PC-3 (cell line): ENCODE data around the gene SMIM1. TPM values are rescaled to one million over a fixed set of nuclear protein-coding genes. Genes with fewer than 3 reads are reported as not detected.

Experiments used
- ATAC-seq: fragments of 200-7000 bp; cut with Tn5 transposase; 2 replicates; pipeline ENCODE4 v1.9.1; 2020; ENCODE audit warnings: mild to moderate bottlenecking, moderate library complexity
- BruUV-seq: library from RNA; stranded (reverse); fragments of 400-500 nt; replicated peaks from 2 replicates; lab custom pipeline; 2021; lab: Mats Ljungman, UMichigan
- CTCF ChIA-PET: fragments of 300-600 bp; sonication (Branson Sonifier 250); formaldehyde crosslinking; loops from one replicate; lab custom pipeline; 2022; ENCODE audit warnings: antibody characterized with exemption; lab: Charles Lee
- POLR2A ChIA-PET: fragments of 300-600 bp; sonication (Branson Sonifier 250); formaldehyde crosslinking; loops from one replicate; lab custom pipeline; 2022; ENCODE audit warnings: antibody characterized with exemption; ENCODE audit not compliant: unreplicated experiment; lab: Charles Lee
- DNase-seq: peaks from one replicate; pipeline ENCODE4 v3.0.0-alpha.2; 2015
- H2AFZ ChIP-seq: fragments of 300-600 bp; sonication (generic); 2 replicates; pipeline ENCODE4 v1.6.0; 2016; ENCODE audit warnings: antibody characterized with exemption, low read length
- H3F3A ChIP-seq: fragments of 300-600 bp; sonication (generic); one replicate; pipeline ENCODE4 v1.6.0; 2017; ENCODE audit warnings: antibody characterized with exemption, low read length, control low read depth, mild to moderate bottlenecking; ENCODE audit not compliant: unreplicated experiment
- H3K27ac ChIP-seq: fragments of 300-600 bp; sonication (generic); 2 replicates; pipeline ENCODE4 v1.5.1; 2016; ENCODE audit warnings: mild to moderate bottlenecking, low read length
- H3K27me3 ChIP-seq: fragments of 300-600 bp; sonication (generic); 2 replicates; pipeline ENCODE4 v1.6.1; 2016; ENCODE audit warnings: low read length, mixed read lengths
- H3K36me3 ChIP-seq: fragments of 300-600 bp; sonication (generic); 2 replicates; pipeline ENCODE4 v1.6.1; 2016; ENCODE audit warnings: low read depth, mixed run types, low read length, mixed read lengths
- H3K4me1 ChIP-seq: fragments of 300-600 bp; sonication (generic); 2 replicates; pipeline ENCODE4 v1.5.1; 2016; ENCODE audit warnings: low read length; ENCODE audit not compliant: insufficient read depth
- H3K4me2 ChIP-seq: fragments of 300-600 bp; sonication (generic); 2 replicates; pipeline ENCODE4 v1.6.0; 2016; ENCODE audit warnings: low read length
- H3K4me3 ChIP-seq: fragments of 300-600 bp; sonication (generic); 2 replicates; pipeline ENCODE4 v1.5.1; 2016; ENCODE audit warnings: mild to moderate bottlenecking, low read length, mixed read lengths
- H3K79me2 ChIP-seq: fragments of 300-600 bp; sonication (generic); 2 replicates; pipeline ENCODE4 v1.6.1; 2017; ENCODE audit warnings: low read length, mixed read lengths
- H3K9ac ChIP-seq: fragments of 300-600 bp; sonication (generic); 2 replicates; pipeline ENCODE4 v1.6.0; 2016; ENCODE audit warnings: mild to moderate bottlenecking, low read length
- H3K9me2 ChIP-seq: fragments of 300-600 bp; sonication (generic); replicated peaks from 2 replicates; pipeline ENCODE4 v1.6.1; 2016; ENCODE audit warnings: mixed run types, low read length, mixed read lengths
- H3K9me3 ChIP-seq: fragments of 300-600 bp; sonication (generic); 2 replicates; pipeline ENCODE4 v1.6.1; 2016; ENCODE audit warnings: low read length, mixed read lengths
- H4K20me1 ChIP-seq: fragments of 300-600 bp; sonication (generic); 2 replicates; pipeline ENCODE4 v1.6.1; 2016; ENCODE audit warnings: low read length, mixed read lengths
- CTCF ChIP-seq: fragments of 300-600 bp; sonication (generic); conservative IDR thresholded peaks from 2 replicates; pipeline ENCODE4 v1.5.1; 2017; ENCODE audit warnings: antibody characterized with exemption, low read depth, mild to moderate bottlenecking, low read length
- EZH2 ChIP-seq: fragments of 300-600 bp; sonication (generic); IDR thresholded peaks from one replicate; pipeline ENCODE4 v1.6.1; 2017; ENCODE audit warnings: antibody characterized with exemption, mild to moderate bottlenecking, low read length; ENCODE audit not compliant: unreplicated experiment
- EZH2phosphoT487 ChIP-seq: fragments of 300-600 bp; sonication (generic); IDR thresholded peaks from 2 replicates; pipeline ENCODE4 v1.6.1; 2018; ENCODE audit warnings: mild to moderate bottlenecking, antibody characterized with exemption, low read length, borderline replicate concordance
- intact Hi-C: fragments of 100-400 bp; cut with micrococcal nuclease; formaldehyde crosslinking; loops from 2 replicates; pipeline ENCODE4 v1.9.0; 2023
- total RNA-seq: library from RNA; depleted of rRNA; stranded (reverse); fragments of >200 nt; gene quantifications from 2 replicates; pipeline ENCODE4 v1.2.3, GENCODE V29; 2014

The SMIM1 gene
- total RNA-seq, 1 experiment from 2014 or later = 10.8 TPM

GRCh38 chr1:3750741-3751140 lies 21.8 kb upstream of the SMIM1 start:
- Histone ChIP-seq H3K27me3 (peaks cover 56% of the 10 kb centered on the region), H3K27ac (no peak overlapping the region), H3K9me3 (no peaks in the 10 kb centered on the region), H3F3A (no peaks in the 10 kb centered on the region), H2AFZ (no peak overlapping the region), H3K4me2 (no peak overlapping the region), H3K36me3 (no peaks in the 10 kb centered on the region), H3K9ac (no peak overlapping the region), H3K9me2 (no peaks in the 10 kb centered on the region), H3K4me3 (no peak overlapping the region), H3K79me2 (peaks cover 13% of the 10 kb centered on the region), H3K4me1 (peaks cover 18% of the 10 kb centered on the region), H4K20me1 (peaks cover under 1% of the 10 kb centered on the region; the same call in 1 of the 2 replicates)
- DNase-seq (no peak), ATAC-seq (no peak)
- BruUV-seq = no TSS peak
- intact Hi-C loops = no loop called here
- ChIA-PET POLR2A (no interaction called here), CTCF (no interaction called here)
- TF ChIP-seq CTCF (no peak), EZH2phosphoT487 (no peak), EZH2 (no peak)

- no peak within 1 kb of the TSS for H3K27ac ChIP-seq
- H2AFZ ChIP-seq = no peak within 1 kb of the TSS
- ATAC-seq = no peak
- no peak within 1 kb of the TSS for H3K4me3 ChIP-seq
- no peak for DNase-seq
- intact Hi-C loops = no loop called here
- no peak for TF ChIP-seq EZH2
- no peak for TF ChIP-seq EZH2phosphoT487
- TF ChIP-seq CTCF = no peak
- H3K9me3 ChIP-seq = no peaks in the 10 kb centered on the region
- POLR2A ChIA-PET = no interaction called here
- H4K20me1 ChIP-seq = no peaks in the 10 kb centered on the region
- H3K36me3 ChIP-seq = no peaks in the 10 kb centered on the region
- no peaks in the 10 kb centered on the region for H3K9me2 ChIP-seq
- H3K4me2 ChIP-seq = no peak within 1 kb of the TSS
- H3F3A ChIP-seq = no peaks in the 10 kb centered on the region
- H3K27me3 ChIP-seq = peaks cover 69% of the 10 kb centered on the region
- BruUV-seq = no TSS peak
- H3K9ac ChIP-seq = no peak within 1 kb of the TSS
- H3K79me2 ChIP-seq = no peaks in the 10 kb centered on the region
- peaks cover 7% of the 10 kb centered on the region for H3K4me1 ChIP-seq
- CTCF ChIA-PET = no interaction called here
Observed at GRCh38 chr1:3752400-3752945, 20.1 kb upstream of the SMIM1 start, which contains the start of gene CCDC27. Gene CCDC27 (plus strand): TSS chr1:3752450. CDS start chr1:3752482, 32 bp downstream.

GRCh38 chr1:3753656-3754454 lies 18.7 kb upstream of the SMIM1 start:
- ChIA-PET POLR2A (no interaction called here), CTCF (no interaction called here)
- Histone ChIP-seq H4K20me1 (no peaks in the 10 kb centered on the region), H3K79me2 (no peaks in the 10 kb centered on the region), H3K9ac (no peak overlapping the region), H3K27ac (no peak overlapping the region), H3K4me3 (no peak overlapping the region), H3K36me3 (no peaks in the 10 kb centered on the region), H3K9me2 (no peaks in the 10 kb centered on the region), H2AFZ (no peak overlapping the region), H3K9me3 (no peaks in the 10 kb centered on the region), H3K27me3 (peaks cover 72% of the 10 kb centered on the region), H3K4me1 (no peaks in the 10 kb centered on the region), H3K4me2 (no peak overlapping the region), H3F3A (no peaks in the 10 kb centered on the region)
- TF ChIP-seq EZH2 (no peak), CTCF (no peak), EZH2phosphoT487 (no peak)
- ATAC-seq = no peak
- intact Hi-C loops = no loop called here
- no TSS peak for BruUV-seq
- DNase-seq = no peak
